Suppressor macrophage treated with lipopolysaccharide for 4 hours (primary cell): ENCODE results near the gene NSMCE1.

Source experiments
- DNase-seq: peaks from one replicate; pipeline ENCODE4 v3.0.0-alpha.2; 2020

NSMCE1 gene

GRCh38 chr16:27240948-27241531, 27.5 kb downstream of the NSMCE1 start:
- no peak for DNase-seq

GRCh38 chr16:27239906-27240655, 28.5 kb downstream of the NSMCE1 start:
- DNase-seq = no peak

GRCh38 chr16:27239026-27239425, 29.5 kb downstream of the NSMCE1 start:
- no peak for DNase-seq

GRCh38 chr16:27238591-27238990, 30.0 kb downstream of the NSMCE1 start:
- no peak for DNase-seq

GRCh38 chr16:27238016-27238587, 30.5 kb downstream of the NSMCE1 start:
- DNase-seq = no peak

- DNase-seq = peak; percentile 58
Observed at GRCh38 chr16:27237219-27238015, 31.2 kb downstream of the NSMCE1 start.

- DNase-seq = peak; percentile 82
Observed at GRCh38 chr16:27236635-27237218, 31.8 kb downstream of the NSMCE1 start.

GRCh38 chr16:27235938-27236245, 32.7 kb downstream of the NSMCE1 start:
- no peak for DNase-seq

GRCh38 chr16:27235055-27235937, 33.3 kb downstream of the NSMCE1 start:
- DNase-seq = peak; percentile 74

- DNase-seq = no peak
Observed at GRCh38 chr16:27234603-27235002, 34.0 kb downstream of the NSMCE1 start.

GRCh38 chr16:27234171-27234570, 34.4 kb downstream of the NSMCE1 start:
- DNase-seq = no peak

GRCh38 chr16:27233731-27234130, 34.8 kb downstream of the NSMCE1 start:
- no peak for DNase-seq

- no peak for DNase-seq
Observed at GRCh38 chr16:27232901-27233625, 35.5 kb downstream of the NSMCE1 start.

- DNase-seq = no peak
Observed at GRCh38 chr16:27232061-27232900, 36.3 kb downstream of the NSMCE1 start.

GRCh38 chr16:27231692-27232060, 36.9 kb downstream of the NSMCE1 start:
- no peak for DNase-seq

- DNase-seq = no peak
Observed at GRCh38 chr16:27230562-27231001, 38.0 kb downstream of the NSMCE1 start.

GRCh38 chr16:27229891-27230470, 38.6 kb downstream of the NSMCE1 start:
- DNase-seq = no peak

- DNase-seq = peak; percentile 72
Observed at GRCh38 chr16:27228621-27229501, 39.7 kb downstream of the NSMCE1 start.

- DNase-seq = no peak
Observed at GRCh38 chr16:27228045-27228444, 40.5 kb downstream of the NSMCE1 start.
